ENCODE measurements around the gene RPL38.

GRCh38 chr17:74218436-74218835 lies 15.0 kb downstream of the RPL38 start:
- TF ChIP-seq CTCF (conservative IDR thresholded peaks at IDR 0.05; ENCODE audit: low read depth in 2 of 2) (no peak), ETS1 (IDR thresholded peaks at IDR 0.05) (no peak), POLR2AphosphoS5 (IDR thresholded peaks at IDR 0.05; ENCODE audit: low read depth) (no peak), EZH2 (IDR thresholded peaks at IDR 0.05; ENCODE audit: low read depth, unreplicated experiment) (no peak), REST (IDR thresholded peaks at IDR 0.05; ENCODE audit: unreplicated experiment) (no peak), EZH2phosphoT487 (IDR thresholded peaks at IDR 0.05; ENCODE audit: unreplicated experiment) (no peak), ZNF114 (CRISPR knock-in tag; IDR thresholded peaks at IDR 0.05) (no peak), ZNF331 (CRISPR knock-in tag; IDR thresholded peaks at IDR 0.05; ENCODE audit: low read depth) (no peak), CREB1 (CRISPR knock-in tag; IDR thresholded peaks at IDR 0.05; ENCODE audit: low read depth) (no peak), JUNB (IDR thresholded peaks at IDR 0.05; ENCODE audit: unreplicated experiment) (no peak), STAT1 (IDR thresholded peaks at IDR 0.05; ENCODE audit: unreplicated experiment) (no peak)

Measured in GM23338 (cell line).